Measurements from ENCODE around the gene CIB4.

GRCh38 chr2:26681656-26682055, 40.5 kb upstream of the CIB4 start:
- TF ChIP-seq CTCF (IDR thresholded peaks at IDR 0.05) (no peak), POLR2A (IDR thresholded peaks at IDR 0.05) (no peak)
